Left lung (tissue), 10 donors: Measurements from ENCODE around the gene NUP85. TPM values are rescaled to one million over a fixed set of nuclear protein-coding genes. Genes with fewer than 3 reads are reported as not detected.
"Not testable (repeated sequence)": the region's sequence is repeated elsewhere in the genome, so short reads cannot be mapped to it uniquely, and the experiment has no call there.

Source experiments
- ATAC-seq: fragments of 200-7000 bp; cut with Tn5 transposase; one replicate; pipeline ENCODE4 v1.9.1; 2020; ENCODE audit warnings: moderate library complexity
- DNase-seq, 4 donors: peaks; one replicate each; pipeline ENCODE4 v3.0.0-alpha.2; 2013 to 2020
- H3K27ac ChIP-seq, 2 donors: fragments of 200-600 bp; sonication (generic) in 1 of 2; one replicate each; pipeline versions ENCODE4 v1.5.0 to v1.8.0; 2020 to 2021
- H3K27me3 ChIP-seq, 2 donors: fragments of 200-600 bp; sonication (generic) in 1 of 2; one replicate each; pipeline versions ENCODE4 v1.5.0 to v1.8.0; 2020 to 2021
- H3K36me3 ChIP-seq, 2 donors: fragments of 200-600 bp; sonication (generic) in 1 of 2; one replicate each; pipeline versions ENCODE4 v1.5.0 to v1.8.0; 2020 to 2021
- H3K4me1 ChIP-seq, 2 donors: fragments of 200-600 bp; one replicate each; pipeline ENCODE4 v1.8.0; 2021
- H3K4me3 ChIP-seq, 2 donors: fragments of 200-600 bp; sonication (generic) in 1 of 2; one replicate each; pipeline versions ENCODE4 v1.5.0 to v1.8.0; 2020 to 2021; ENCODE audit warnings: mild to moderate bottlenecking in 1 of 2
- H3K9me3 ChIP-seq, 2 donors: fragments of 200-600 bp; sonication (generic) in 1 of 2; one replicate each; pipeline versions ENCODE4 v1.5.0 to v1.8.0; 2020 to 2021
- CTCF ChIP-seq, 2 donors: fragments of 200-600 bp; sonication (generic) in 1 of 2; IDR thresholded peaks; one replicate each; pipeline versions ENCODE4 v1.5.0 to v1.8.0; 2021; ENCODE audit warnings: antibody characterized with exemption in 2 of 2
- intact Hi-C, 2 donors: fragments of 100-400 bp; cut with DNase I; formaldehyde crosslinking; loops; one replicate each; pipeline versions ENCODE4 v1.11.2 to v1.14.2; 2022
- polyA plus RNA-seq, 6 donors: library from polyadenylated mRNA; unstranded; fragments of 120-200 nt; gene quantifications; one replicate each; pipeline ENCODE4 v1.2.1, GENCODE V29; 2013; ENCODE audit not compliant: insufficient read length in 6 of 6
- total RNA-seq, 2 donors: library from RNA; stranded (reverse); fragmentation: NEBNext Ultra II Directional; extraction: Animal tissue kit (Norgen Biotek cat#: 25700); gene quantifications; one replicate each; pipeline ENCODE4 v1.2.1, GENCODE V29; 2021
- donor health status: DM: no; HTN: yes; CAD: no.
- donor health status: DM: no; HTN: no; CAD: no.

Gene NUP85
- total and polyA plus RNA-seq, 8 donors: 53.3 to 101 (median 78.4) TPM

- Histone ChIP-seq H3K4me1 (no peaks in the 10 kb centered on the region), H3K9me3 (no peaks in the 10 kb centered on the region), H3K27ac (no peak overlapping the region), H3K27me3 (no peaks in the 10 kb centered on the region), H3K36me3 (peaks cover 0 to 48% of the 10 kb centered on the region in 2 donors), H3K4me3 (no peak overlapping the region)
- DNase-seq: no peak
- intact Hi-C loops: no loop called here
- no peak for TF ChIP-seq CTCF (IDR thresholded peaks at IDR 0.05)
- no peak for ATAC-seq
These were observed 42.4 kb upstream of the NUP85 start for GRCh38 chr17:75163074-75163473.

GRCh38 chr17:75164606-75165005, 40.9 kb upstream of the NUP85 start:
- H3K4me1 ChIP-seq, ATAC-seq, H3K9me3 ChIP-seq, H3K27me3 ChIP-seq, H3K27ac ChIP-seq, H3K4me3 ChIP-seq, DNase-seq, intact Hi-C loops: not testable (repeated sequence)
- H3K36me3 ChIP-seq: peaks cover 0 to 64% of the 10 kb centered on the region in 2 donors

GRCh38 chr17:75168998-75169397, 36.5 kb upstream of the NUP85 start:
- no peak for TF ChIP-seq CTCF (IDR thresholded peaks at IDR 0.05)
- DNase-seq (no peak), ATAC-seq (no peak)
- H3K27ac ChIP-seq: no peak overlapping the region
- peaks cover 0 to 20% of the 10 kb centered on the region in 2 donors for H3K4me1 ChIP-seq
- H3K36me3 ChIP-seq: peaks cover 0 to 99% of the 10 kb centered on the region in 2 donors
- intact Hi-C loops: no loop called here
- no peaks in the 10 kb centered on the region for H3K9me3 ChIP-seq
- H3K27me3 ChIP-seq: no peaks in the 10 kb centered on the region
- H3K4me3 ChIP-seq: no peak overlapping the region

GRCh38 chr17:75173526-75173925, 32.0 kb upstream of the NUP85 start:
- Histone ChIP-seq H3K4me1 (peaks cover 0 to 21% of the 10 kb centered on the region in 2 donors), H3K9me3 (no peaks in the 10 kb centered on the region), H3K36me3 (peaks cover 0 to 99% of the 10 kb centered on the region in 2 donors), H3K27me3 (no peaks in the 10 kb centered on the region), H3K27ac (no peak overlapping the region), H3K4me3 (no peak overlapping the region)
- DNase-seq: no peak
- intact Hi-C loops: loop anchor here in 1 of 2 donors (10.0 kb wide), 1 partner anchor 59 kb away; no protein-coding TSS in a partner anchor
- peak; percentile 44 for ATAC-seq
- no peak for TF ChIP-seq CTCF (IDR thresholded peaks at IDR 0.05)

- Histone ChIP-seq H3K4me1 (peaks cover 0 to 33% of the 10 kb centered on the region in 2 donors), H3K9me3 (no peaks in the 10 kb centered on the region), H3K36me3 (peaks cover 0 to 99% of the 10 kb centered on the region in 2 donors), H3K27me3 (no peaks in the 10 kb centered on the region), H3K4me3 (no peak overlapping the region), H3K27ac (no peak overlapping the region)
- no peak for TF ChIP-seq CTCF (IDR thresholded peaks at IDR 0.05)
- DNase-seq (no peak), ATAC-seq (no peak)
- intact Hi-C loops: loop anchor here in 1 of 2 donors (10.0 kb wide), 1 partner anchor 60 kb away; no protein-coding TSS in a partner anchor
These were observed 30.5 kb upstream of the NUP85 start for GRCh38 chr17:75174996-75175395.

GRCh38 chr17:75176625-75177024, 28.9 kb upstream of the NUP85 start:
- Histone ChIP-seq H3K27ac (no peak overlapping the region), H3K4me3 (no peak overlapping the region), H3K4me1 (peaks cover 0 to 34% of the 10 kb centered on the region in 2 donors), H3K36me3 (peaks cover 0 to 86% of the 10 kb centered on the region in 2 donors), H3K27me3 (no peaks in the 10 kb centered on the region), H3K9me3 (no peaks in the 10 kb centered on the region)
- ATAC-seq: no peak
- intact Hi-C loops: loop anchor here in 1 of 2 donors (10.0 kb wide), 1 partner anchor 62 kb away; no protein-coding TSS in a partner anchor
- no peak for TF ChIP-seq CTCF (IDR thresholded peaks at IDR 0.05)
- no peak for DNase-seq
